Measurements from ENCODE around the gene MBNL1. TPM values are rescaled to one million over a fixed set of nuclear protein-coding genes. Genes with fewer than 3 reads are reported as not detected.
"Not testable (repeated sequence)": the region's sequence is repeated elsewhere in the genome, so short reads cannot be mapped to it uniquely, and the experiment has no call there.

MBNL1 gene
- polyA plus RNA-seq, 4 donors: 44.0 to 55.3 (median 52.5) TPM

GRCh38 chr3:152392272-152392880, 123.6 kb downstream of the MBNL1 start:
- DNase-seq (ENCODE audit: low read depth in 4 of 4, low spot score in 3 of 4): no peak

- no peak for DNase-seq (ENCODE audit: low read depth in 4 of 4, low spot score in 3 of 4)
Observed at GRCh38 chr3:152394246-152394645, 125.5 kb downstream of the MBNL1 start.

DNA sequence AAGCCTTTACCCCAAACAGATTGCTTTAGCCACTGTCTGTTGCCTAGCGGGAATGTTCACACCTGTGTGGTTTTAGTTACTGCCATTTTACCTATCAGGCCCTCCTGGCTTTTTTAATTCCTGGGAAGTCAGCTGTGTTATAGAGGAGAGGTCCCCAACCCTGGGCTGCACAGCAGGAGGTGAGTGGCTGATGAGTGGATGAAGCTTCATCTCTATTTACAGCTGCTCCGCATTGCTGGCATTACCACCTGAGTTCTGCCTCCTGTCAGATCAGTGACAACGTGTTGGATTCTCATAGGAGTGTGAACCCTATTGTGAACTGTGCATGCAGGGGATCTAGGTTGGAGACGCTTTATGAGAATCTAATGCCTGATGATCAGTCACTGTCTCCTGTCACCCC, 127.0 kb downstream of the MBNL1 start:
- DNase-seq (ENCODE audit: low read depth in 4 of 4, low spot score in 3 of 4): no peak

DNA sequence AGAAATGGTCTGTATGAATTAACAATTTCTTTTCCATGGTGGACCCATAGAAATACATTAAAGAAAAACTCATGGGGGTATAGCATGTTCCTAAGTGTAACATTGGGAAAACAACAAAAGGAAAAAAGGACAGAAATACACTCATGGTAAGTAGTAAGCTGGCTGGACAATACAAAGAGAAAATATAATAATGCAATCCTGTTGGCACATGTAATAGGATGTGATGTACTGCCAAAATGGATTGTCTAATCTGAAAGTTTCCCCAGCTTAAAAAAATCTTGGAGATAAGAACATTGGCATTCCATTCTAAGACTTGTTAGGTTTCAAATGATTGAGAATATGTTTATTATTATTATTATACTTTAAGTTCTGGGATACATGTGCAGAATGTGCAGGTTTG, 128.1 kb downstream of the MBNL1 start:
- no peak for DNase-seq (ENCODE audit: low read depth in 4 of 4, low spot score in 3 of 4)

- DNase-seq (ENCODE audit: low read depth in 4 of 4, low spot score in 3 of 4): not testable (repeated sequence)
Observed at GRCh38 chr3:152397348-152397747, 128.6 kb downstream of the MBNL1 start.

DNA sequence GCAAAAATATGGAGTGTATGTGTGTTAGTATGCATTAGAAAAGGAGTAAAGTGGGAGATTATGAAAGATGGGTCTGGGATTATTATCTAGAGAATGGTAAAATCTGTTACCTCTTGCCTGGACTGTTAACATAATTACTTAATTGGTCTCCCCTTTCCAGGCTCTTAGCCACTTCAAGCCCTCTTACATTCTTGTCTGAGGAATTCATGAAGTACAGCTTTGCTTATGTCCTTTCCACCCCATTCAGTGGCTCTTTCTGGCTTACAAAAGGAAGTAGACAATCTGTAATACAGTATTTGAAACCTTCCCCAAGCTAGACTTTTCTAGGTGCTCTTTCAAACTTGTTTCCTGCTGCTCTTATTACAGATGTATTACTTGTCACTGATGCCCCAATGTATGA, 129.8 kb downstream of the MBNL1 start:
- no peak for DNase-seq (ENCODE audit: low read depth in 4 of 4, low spot score in 3 of 4)

DNA sequence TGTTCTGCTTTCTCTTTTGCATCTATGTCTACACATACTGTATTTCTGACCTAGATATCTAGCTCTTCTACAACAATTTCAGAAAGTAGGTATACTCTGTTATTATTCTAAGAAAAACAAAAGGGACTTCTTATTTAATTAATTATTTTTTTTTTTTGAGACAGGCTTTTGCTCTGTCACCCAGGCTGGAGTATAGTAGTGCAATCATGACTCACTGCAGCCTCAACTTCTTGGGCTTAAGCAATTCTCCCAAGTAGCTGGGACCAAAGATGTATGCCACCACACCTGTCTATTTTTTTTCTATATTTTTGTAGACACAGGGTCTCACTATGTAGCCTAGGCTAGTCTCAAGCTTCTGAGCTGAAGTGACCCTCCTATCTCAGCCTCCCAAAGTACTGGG, 130.6 kb downstream of the MBNL1 start:
- DNase-seq (ENCODE audit: low read depth in 4 of 4, low spot score in 3 of 4): no peak

DNA sequence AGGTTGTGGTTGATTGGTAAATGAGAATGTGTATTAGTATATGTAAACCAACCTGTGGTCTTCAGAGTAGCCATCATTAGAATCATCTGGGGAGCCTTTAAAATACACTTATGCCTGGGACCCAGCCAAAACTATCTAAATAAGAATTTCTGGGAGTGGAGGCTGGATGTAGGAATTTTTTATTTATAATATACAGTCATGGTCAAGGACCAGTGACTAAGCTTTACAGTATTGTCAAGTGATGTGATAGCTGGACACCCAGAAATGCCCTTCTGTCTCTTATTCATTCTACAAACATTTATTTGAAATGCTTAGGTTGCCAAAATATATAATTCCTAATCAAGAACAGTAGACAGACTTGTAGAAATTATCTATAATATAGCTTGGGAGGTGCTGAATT, 132.2 kb downstream of the MBNL1 start:
- no peak for DNase-seq (ENCODE audit: low read depth in 4 of 4, low spot score in 3 of 4)

DNA sequence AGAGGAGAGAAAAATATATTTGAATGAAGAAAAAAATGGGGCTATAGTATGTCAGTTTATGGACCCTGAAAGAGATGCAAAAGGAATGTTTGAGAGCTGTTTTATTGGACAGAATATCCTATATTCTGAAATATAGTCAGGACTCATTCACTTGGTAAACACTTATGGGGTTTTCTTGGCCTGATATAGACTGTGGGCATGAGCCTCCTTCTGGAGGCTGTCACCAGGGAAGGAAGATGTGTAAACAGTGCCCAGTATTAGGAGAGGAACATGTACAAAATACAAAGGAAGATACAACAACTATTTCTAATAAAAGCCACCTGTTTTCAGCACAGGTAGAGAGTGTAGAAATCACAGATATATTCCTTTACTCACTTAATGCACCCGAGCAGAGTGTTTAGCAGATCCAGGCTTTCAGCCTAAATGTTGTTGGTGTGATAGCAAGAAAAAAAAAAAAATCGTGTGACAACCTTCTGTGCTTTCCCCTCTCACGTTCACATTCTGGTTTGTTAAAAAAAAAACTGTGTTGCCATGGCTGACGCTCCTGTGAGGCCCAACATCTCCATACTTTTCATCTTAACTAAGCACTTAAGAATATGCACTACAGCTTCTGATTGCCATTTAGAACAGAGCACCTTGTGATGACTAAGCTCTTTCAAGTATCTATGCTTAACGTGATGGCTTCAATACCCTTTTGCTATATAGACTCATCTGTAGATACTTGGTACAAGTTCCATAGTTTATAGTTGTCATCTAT, 134.1 kb downstream of the MBNL1 start:
- no peak for DNase-seq (ENCODE audit: low read depth in 4 of 4, low spot score in 3 of 4)

DNA sequence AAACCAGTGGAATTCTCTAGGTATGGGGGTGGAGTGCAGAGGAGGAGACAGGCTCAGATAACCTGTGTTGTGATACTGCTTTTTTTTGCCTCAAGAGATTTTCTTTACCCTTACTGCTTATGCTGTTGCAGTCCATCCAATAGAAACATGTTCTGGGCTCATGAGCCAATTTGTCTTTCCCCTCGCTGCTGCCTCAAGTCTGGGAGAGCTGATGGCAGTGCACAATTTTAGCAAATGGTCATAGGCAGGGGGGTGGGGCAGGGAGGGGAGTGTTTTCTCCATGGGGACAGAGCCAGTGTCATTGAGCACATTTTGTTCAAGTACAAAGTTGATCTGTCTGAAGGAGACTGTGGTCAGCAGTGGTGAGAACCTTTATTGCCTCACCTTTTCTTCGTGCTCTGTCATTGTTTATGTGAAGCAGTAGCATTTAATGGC, 134.9 kb downstream of the MBNL1 start:
- no peak for DNase-seq (ENCODE audit: low read depth in 4 of 4, low spot score in 3 of 4)

GRCh38 chr3:152404976-152405375, 136.2 kb downstream of the MBNL1 start:
- no peak for DNase-seq (ENCODE audit: low read depth in 4 of 4, low spot score in 3 of 4)

GRCh38 chr3:152405915-152406802, 137.4 kb downstream of the MBNL1 start:
- peak; percentile 15 to 47 (median 32) for DNase-seq (ENCODE audit: low read depth in 4 of 4, low spot score in 3 of 4)

DNA sequence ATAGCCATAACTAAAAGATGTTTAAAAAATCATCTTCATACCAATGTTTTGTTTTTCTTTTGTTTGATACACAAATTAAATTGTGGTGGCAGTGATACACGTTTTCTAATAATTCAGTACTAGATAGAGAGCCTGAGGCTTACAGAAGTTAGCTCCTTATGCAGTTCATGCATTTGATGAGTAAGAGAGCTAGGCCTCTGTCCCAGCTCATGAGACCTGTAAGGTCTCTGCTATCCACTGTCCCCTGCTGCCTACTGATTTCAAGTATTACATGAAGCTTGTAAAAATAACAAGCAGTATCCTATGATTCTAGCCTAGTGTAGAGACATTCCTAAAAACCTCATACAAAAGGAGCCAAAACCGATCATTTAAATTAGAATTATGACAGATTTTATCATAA, 144.5 kb downstream of the MBNL1 start:
- DNase-seq (ENCODE audit: low read depth in 4 of 4, low spot score in 3 of 4): no peak

- no peak for DNase-seq (ENCODE audit: low read depth in 4 of 4, low spot score in 3 of 4)
Observed at GRCh38 chr3:152416808-152417580, 148.3 kb downstream of the MBNL1 start.

DNA sequence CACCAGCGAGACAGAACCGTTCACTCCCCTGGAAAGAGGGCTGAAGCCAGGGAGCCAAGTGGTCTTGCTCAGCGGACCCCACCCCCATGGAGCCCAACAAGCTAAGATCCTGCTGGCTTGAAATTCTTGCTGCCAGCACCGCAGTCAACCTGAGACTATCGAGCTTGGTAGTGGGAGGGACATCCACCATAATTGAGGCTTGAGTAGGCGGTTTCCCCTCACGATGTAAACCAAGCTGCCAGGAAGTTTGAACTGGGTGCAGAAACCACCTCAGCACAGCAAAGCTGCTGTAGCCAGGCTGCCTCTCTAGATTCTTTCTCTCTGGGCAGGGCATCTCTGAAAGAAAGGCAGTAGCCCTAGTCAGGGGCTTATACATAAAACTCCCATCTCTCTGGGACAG, 151.0 kb downstream of the MBNL1 start:
- no peak for DNase-seq (ENCODE audit: low read depth in 4 of 4, low spot score in 3 of 4)

GRCh38 chr3:152421162-152421561, 152.4 kb downstream of the MBNL1 start:
- DNase-seq (ENCODE audit: low read depth in 4 of 4, low spot score in 3 of 4): no peak

DNA sequence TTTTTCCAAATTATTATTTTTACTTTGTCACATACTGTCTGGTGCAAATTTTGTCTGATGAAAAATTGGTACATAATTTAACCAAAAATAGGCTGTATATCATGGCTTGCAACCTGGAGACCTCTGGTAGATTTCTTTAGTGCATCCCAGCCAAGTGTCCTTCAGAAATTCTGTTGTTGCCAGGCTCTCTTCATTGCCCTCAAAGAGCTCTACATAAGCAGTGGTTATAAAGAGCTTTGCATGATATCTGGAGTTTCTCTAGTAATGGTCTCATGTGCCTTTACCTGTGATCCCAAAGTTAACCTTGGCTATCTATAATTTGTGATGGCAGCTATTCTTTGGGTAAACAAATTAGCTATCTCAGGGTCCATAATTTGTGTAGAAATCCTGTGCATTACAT, 157.7 kb downstream of the MBNL1 start:
- DNase-seq (ENCODE audit: low read depth in 4 of 4, low spot score in 3 of 4): no peak

- DNase-seq (ENCODE audit: low read depth in 4 of 4, low spot score in 3 of 4): no peak
Observed at GRCh38 chr3:152428577-152428976, 159.8 kb downstream of the MBNL1 start.

DNA sequence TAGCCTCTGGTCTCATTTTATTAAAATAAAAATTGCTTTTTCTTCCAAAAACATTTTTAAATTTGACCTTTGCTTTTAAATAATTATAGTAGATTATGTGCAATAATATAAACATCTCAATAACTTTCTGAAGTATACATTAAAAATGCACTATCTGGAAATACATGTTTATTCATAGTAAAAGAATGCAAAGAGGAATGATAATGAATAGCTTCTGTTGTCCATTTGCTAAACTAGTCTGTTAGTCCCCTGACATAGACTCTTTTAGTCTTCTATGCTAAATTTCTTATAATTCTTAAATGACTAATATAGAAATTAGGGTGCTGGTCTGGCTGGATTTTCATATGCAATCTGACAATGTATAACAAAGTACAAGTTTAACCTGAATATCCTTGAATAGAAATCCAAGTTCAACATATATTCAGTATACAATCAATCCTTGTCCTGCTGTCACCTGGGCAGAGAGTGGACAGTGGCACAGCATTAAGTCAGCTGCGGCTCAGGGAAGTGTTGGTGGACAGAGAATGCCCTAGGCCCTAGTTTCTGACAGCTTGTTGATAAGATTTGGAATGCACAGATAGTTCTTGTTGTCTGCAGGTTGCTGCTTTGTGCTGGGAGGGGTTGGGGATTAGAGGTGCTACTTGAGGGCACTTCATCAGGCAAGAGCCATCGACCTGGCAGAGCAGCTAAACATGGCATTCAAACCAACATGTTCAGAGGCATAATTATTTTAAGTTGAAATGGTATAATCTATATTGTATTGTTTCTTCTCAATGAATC, 161.7 kb downstream of the MBNL1 start:
- no peak for DNase-seq (ENCODE audit: low read depth in 4 of 4, low spot score in 3 of 4)

- no peak for DNase-seq (ENCODE audit: low read depth in 4 of 4, low spot score in 3 of 4)
Observed at GRCh38 chr3:152434142-152434541, 165.4 kb downstream of the MBNL1 start.
